ENCODE results near the gene SLC2A9.

DNA sequence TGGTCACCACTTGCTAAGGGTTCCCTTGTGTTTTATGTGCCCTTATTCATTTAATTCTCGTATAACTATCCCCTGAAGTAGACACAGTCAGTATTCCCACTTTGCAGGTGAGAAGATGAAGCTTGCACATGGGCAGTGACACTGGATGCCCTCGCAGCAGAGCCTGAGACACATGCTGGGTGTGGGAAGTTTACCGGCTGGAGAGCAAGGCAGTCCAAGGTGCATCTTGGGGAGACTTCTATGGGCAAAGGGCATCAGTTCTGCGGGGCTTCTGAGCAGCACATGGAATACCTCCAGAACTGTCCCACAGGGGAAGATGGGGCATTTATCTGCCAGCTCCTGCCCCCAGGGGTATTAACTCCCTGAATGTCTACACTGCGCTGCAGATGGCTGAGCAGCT is 92.2 kb downstream of the SLC2A9 start:
- TF ChIP-seq, protein P1, sequence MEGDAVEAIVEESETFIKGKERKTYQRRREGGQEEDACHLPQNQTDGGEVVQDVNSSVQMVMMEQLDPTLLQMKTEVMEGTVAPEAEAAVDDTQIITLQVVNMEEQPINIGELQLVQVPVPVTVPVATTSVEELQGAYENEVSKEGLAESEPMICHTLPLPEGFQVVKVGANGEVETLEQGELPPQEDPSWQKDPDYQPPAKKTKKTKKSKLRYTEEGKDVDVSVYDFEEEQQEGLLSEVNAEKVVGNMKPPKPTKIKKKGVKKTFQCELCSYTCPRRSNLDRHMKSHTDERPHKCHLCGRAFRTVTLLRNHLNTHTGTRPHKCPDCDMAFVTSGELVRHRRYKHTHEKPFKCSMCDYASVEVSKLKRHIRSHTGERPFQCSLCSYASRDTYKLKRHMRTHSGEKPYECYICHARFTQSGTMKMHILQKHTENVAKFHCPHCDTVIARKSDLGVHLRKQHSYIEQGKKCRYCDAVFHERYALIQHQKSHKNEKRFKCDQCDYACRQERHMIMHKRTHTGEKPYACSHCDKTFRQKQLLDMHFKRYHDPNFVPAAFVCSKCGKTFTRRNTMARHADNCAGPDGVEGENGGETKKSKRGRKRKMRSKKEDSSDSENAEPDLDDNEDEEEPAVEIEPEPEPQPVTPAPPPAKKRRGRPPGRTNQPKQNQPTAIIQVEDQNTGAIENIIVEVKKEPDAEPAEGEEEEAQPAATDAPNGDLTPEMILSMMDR (conservative IDR thresholded peaks at IDR 0.05; ENCODE audit: low read length): no peak
- no peak for TF ChIP-seq EZH2phosphoT487 (IDR thresholded peaks at IDR 0.05; ENCODE audit: borderline replicate concordance)

All from Loucy (cell line).